SU-DHL-6 (cell line): ENCODE results near the gene AGPS.

Experiments
- EZH2phosphoT487 ChIP-seq: fragments of 200-600 bp; sonication (generic), shearing (Covaris generic); conservative IDR thresholded peaks from 2 replicates; pipeline ENCODE4 v1.6.1; 2018; ENCODE audit warnings: mild to moderate bottlenecking, antibody characterized with exemption, low read length, moderate library complexity, mixed read lengths
- TF ChIP-seq, protein P1 (sequence below): fragments of 200-600 bp; sonication (generic); IDR thresholded peaks from one replicate; pipeline ENCODE4 v1.5.1; 2017; ENCODE audit warnings: antibody characterized with exemption, mild to moderate bottlenecking, low read length, moderate library complexity; ENCODE audit not compliant: insufficient read depth, poor library complexity, severe bottlenecking

DNA sequence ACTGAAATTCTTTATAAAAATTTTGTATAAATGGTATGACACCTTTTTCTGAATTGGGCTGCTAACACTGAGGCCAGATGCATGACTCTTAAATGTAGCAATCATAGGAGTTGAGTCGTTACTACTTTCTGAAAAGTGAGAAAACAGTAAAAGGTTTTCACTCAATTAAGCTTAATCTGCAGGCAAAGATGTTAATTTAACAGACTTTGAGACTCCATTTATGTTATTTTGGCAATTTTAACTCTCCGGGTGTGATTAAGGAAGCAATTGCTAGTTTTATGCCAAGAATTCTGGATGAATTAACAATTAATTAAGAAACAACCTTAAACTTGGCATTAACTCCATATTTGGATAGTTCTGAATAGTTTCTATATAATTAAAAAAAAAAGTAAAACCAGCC is 104.3 kb downstream of the AGPS start:
- TF ChIP-seq, protein P1, sequence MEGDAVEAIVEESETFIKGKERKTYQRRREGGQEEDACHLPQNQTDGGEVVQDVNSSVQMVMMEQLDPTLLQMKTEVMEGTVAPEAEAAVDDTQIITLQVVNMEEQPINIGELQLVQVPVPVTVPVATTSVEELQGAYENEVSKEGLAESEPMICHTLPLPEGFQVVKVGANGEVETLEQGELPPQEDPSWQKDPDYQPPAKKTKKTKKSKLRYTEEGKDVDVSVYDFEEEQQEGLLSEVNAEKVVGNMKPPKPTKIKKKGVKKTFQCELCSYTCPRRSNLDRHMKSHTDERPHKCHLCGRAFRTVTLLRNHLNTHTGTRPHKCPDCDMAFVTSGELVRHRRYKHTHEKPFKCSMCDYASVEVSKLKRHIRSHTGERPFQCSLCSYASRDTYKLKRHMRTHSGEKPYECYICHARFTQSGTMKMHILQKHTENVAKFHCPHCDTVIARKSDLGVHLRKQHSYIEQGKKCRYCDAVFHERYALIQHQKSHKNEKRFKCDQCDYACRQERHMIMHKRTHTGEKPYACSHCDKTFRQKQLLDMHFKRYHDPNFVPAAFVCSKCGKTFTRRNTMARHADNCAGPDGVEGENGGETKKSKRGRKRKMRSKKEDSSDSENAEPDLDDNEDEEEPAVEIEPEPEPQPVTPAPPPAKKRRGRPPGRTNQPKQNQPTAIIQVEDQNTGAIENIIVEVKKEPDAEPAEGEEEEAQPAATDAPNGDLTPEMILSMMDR, result no peak
- no peak for TF ChIP-seq EZH2phosphoT487
